CD14-positive monocyte (primary cell): ENCODE measurements around the gene TGFA. TPM values are rescaled to one million over a fixed set of nuclear protein-coding genes. Genes with fewer than 3 reads are reported as not detected.

Source experiments
- DNase-seq, 3 donors: peaks; one replicate each; pipeline ENCODE4 v3.0.0-alpha.2; 2011 to 2022
- H2AFZ ChIP-seq: 2 replicates; pipeline ENCODE4 v1.6.0; 2012; ENCODE audit warnings: mild to moderate bottlenecking, low read depth, low read length, inconsistent platforms; ENCODE audit not compliant: insufficient read depth, poor library complexity, severe bottlenecking
- H3K27ac ChIP-seq, 2 donors: 1 replicate in 1 of 2; 2 replicates in 1 of 2; pipeline ENCODE4 v1.5.1; 2012 to 2013; ENCODE audit warnings: low read length in 2 of 2, control low read depth in 1 of 2, inconsistent platforms in 1 of 2, low read depth in 1 of 2, mild to moderate bottlenecking in 1 of 2
- H3K27me3 ChIP-seq, 2 donors: one replicate each; pipeline versions ENCODE4 v1.6.0 to v1.6.1; 2011 to 2013; ENCODE audit warnings: low read length in 2 of 2; ENCODE audit not compliant: control insufficient read depth in 2 of 2, insufficient read depth in 2 of 2
- H3K36me3 ChIP-seq, 2 donors: replicated peaks in 1 of 2; 1 replicate in 1 of 2; 2 replicates in 1 of 2; pipeline versions ENCODE4 v1.5.1 to v1.6.1; 2012 to 2013; ENCODE audit warnings: low read length in 2 of 2, control low read depth in 1 of 2, inconsistent platforms in 1 of 2, mild to moderate bottlenecking in 1 of 2; ENCODE audit not compliant: insufficient read depth in 2 of 2, control insufficient read depth in 1 of 2
- H3K4me1 ChIP-seq, 2 donors: 1 replicate in 1 of 2; 2 replicates in 1 of 2; pipeline versions ENCODE4 v1.5.1 to v1.6.1; 2012 to 2013; ENCODE audit warnings: low read length in 2 of 2, control low read depth in 1 of 2, inconsistent platforms in 1 of 2, mild to moderate bottlenecking in 1 of 2, moderate library complexity in 1 of 2; ENCODE audit not compliant: insufficient read depth in 2 of 2, control insufficient read depth in 1 of 2
- H3K4me2 ChIP-seq: replicated peaks from 2 replicates; pipeline ENCODE3; 2012; ENCODE audit warnings: low read length, moderate library complexity, mild to moderate bottlenecking; ENCODE audit not compliant: poor library complexity, severe bottlenecking; ENCODE audit errors: extremely low read depth
- H3K4me3 ChIP-seq, 3 experiments: fragments of 200-600 bp in 1 of 3; sonication (generic) in 1 of 3; replicated peaks in 1 of 3; 1 replicate in 2 of 3; 2 replicates in 1 of 3; pipeline ENCODE4 v1.5.1; 2011 to 2013; ENCODE audit warnings: low read length in 3 of 3, mild to moderate bottlenecking in 3 of 3, control low read depth in 2 of 3, low read depth in 2 of 3, inconsistent platforms in 1 of 3, moderate library complexity in 1 of 3
- H3K79me2 ChIP-seq: 2 replicates; pipeline ENCODE4 v1.6.0; 2012; ENCODE audit warnings: mild to moderate bottlenecking, control low read depth, inconsistent platforms, low read length, moderate library complexity; ENCODE audit not compliant: insufficient read depth
- H3K9ac ChIP-seq: 2 replicates; pipeline ENCODE4 v1.6.0; 2017; ENCODE audit warnings: low read length, mild to moderate bottlenecking; ENCODE audit not compliant: insufficient read depth, poor library complexity, severe bottlenecking
- H3K9me3 ChIP-seq, 2 donors: replicated peaks in 1 of 2; 1 replicate in 1 of 2; 2 replicates in 1 of 2; pipeline versions ENCODE4 v1.5.1 to v1.6.1; 2012 to 2013; ENCODE audit warnings: low read length in 2 of 2, control low read depth in 1 of 2; ENCODE audit not compliant: control insufficient read depth in 1 of 2, insufficient read depth in 1 of 2
- H4K20me1 ChIP-seq: 2 replicates; pipeline ENCODE4 v1.6.0; 2012; ENCODE audit warnings: mild to moderate bottlenecking, low read length, control low read depth, moderate library complexity; ENCODE audit not compliant: insufficient read depth
- H3K27ac Mint-ChIP-seq, 7 donors: one replicate each; pipeline ENCODE4 v1.8.0; 2020; ENCODE audit warnings: mild to moderate bottlenecking in 7 of 7, mixed read lengths in 7 of 7, moderate library complexity in 6 of 7, inconsistent platforms in 2 of 7
- H3K27me3 Mint-ChIP-seq, 3 donors: one replicate each; pipeline ENCODE4 v1.8.0; 2021 to 2022; ENCODE audit warnings: low read depth in 3 of 3, mild to moderate bottlenecking in 3 of 3, mixed read lengths in 3 of 3, moderate library complexity in 3 of 3, inconsistent platforms in 1 of 3
- H3K36me3 Mint-ChIP-seq, 2 donors: one replicate each; pipeline ENCODE4 v1.8.0; 2020; ENCODE audit warnings: mixed read lengths in 2 of 2, inconsistent platforms in 1 of 2, mild to moderate bottlenecking in 1 of 2
- H3K4me1 Mint-ChIP-seq: one replicate; pipeline ENCODE4 v1.8.0; 2020; ENCODE audit warnings: mild to moderate bottlenecking, mixed read lengths
- H3K4me3 Mint-ChIP-seq, 2 donors: one replicate each; pipeline ENCODE4 v1.8.0; 2020; ENCODE audit warnings: mild to moderate bottlenecking in 2 of 2, mixed read lengths in 2 of 2, moderate library complexity in 1 of 2
- H3K9me3 Mint-ChIP-seq, 7 donors: one replicate each; pipeline ENCODE4 v1.8.0; 2020 to 2022; ENCODE audit warnings: mixed read lengths in 7 of 7, mild to moderate bottlenecking in 6 of 7, moderate library complexity in 6 of 7, inconsistent platforms in 2 of 7
- WGBS: methylation state at CpG from one replicate; pipeline ENCODE4 v1.1.5; 2013; ENCODE audit warnings: missing lambda C conversion rate; ENCODE audit not compliant: insufficient coverage; 5-methylcytosine and 5-hydroxymethylcytosine counted together
- intact Hi-C, 2 donors: fragments of 100-400 bp; cut with micrococcal nuclease; formaldehyde crosslinking; loops; one replicate each; pipeline versions ENCODE4 v1.15.0 to v1.15.1; 2023
- polyA plus RNA-seq, 3 donors: library from polyadenylated mRNA; depleted of rRNA in 1 of 3; unstranded in 2 of 3; stranded (reverse) in 1 of 3; fragments of 300-500 nt in 2 of 3; fragments of >200 nt in 1 of 3; fragmentation: Illumina TruSeq in 2 of 3; gene quantifications; 1 replicate in 2 of 3; 2 replicates in 1 of 3; pipeline ENCODE4 v1.2.3, GENCODE V29; 2012 to 2021
- TF ChIP-seq, protein P1 (sequence below): fragments of 200-600 bp; IDR thresholded peaks from one replicate; pipeline ENCODE4 v1.8.0; 2022; ENCODE audit warnings: antibody characterized with exemption, mild to moderate bottlenecking

The TGFA gene
- polyA plus RNA-seq, 3 donors, result 1.7 to 2.5 (median 1.7) TPM

DNA sequence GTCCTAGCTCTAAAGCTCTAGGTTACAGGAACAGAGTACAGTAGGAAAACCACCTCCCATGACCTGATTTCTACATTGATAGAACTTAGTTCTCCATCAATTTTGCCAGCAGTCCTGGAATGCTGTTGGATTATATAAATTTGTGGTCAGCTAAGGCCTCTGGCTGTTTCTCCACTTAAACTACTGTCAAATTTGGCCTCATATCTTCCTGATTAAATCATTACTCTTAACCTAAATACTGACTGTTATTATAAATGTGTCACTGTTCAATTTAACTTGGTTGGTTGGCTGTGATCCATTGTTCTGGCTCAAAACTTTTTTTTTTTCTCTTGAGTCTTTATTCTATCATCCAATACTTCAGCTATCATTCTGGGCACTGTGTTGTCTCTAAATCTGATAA, 71.2 kb downstream of the TGFA start:
- intact Hi-C loops, result no loop called here

DNA sequence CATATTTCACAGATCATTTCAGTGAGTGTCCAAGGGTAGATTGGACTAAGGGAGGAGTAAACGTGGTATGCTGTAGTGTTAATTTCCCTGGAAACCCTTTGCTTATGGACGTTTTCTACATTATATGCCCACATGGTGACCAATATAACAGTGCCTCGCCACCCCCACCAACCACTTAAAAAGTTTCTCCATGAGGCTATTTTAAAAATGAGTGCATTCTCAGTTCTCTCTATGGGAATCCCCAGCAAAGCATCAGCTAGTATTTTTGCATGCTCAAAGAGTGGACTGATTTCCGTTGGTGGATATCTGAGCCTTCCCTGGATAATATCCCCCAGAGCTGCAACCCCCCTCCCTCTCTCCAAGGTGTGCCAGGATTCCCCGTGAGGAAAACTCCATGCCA, 73.2 kb downstream of the TGFA start:
- Histone ChIP-seq H2AFZ (no peak overlapping the region), H3K9ac (no peak overlapping the region), H3K4me3 (no peak overlapping the region), H3K27me3 (no peaks in the 10 kb centered on the region), H3K4me1 (peaks cover 15 to 20% of the 10 kb centered on the region in 2 donors), H3K4me2 (no peak overlapping the region), H4K20me1 (no peaks in the 10 kb centered on the region), H3K9me3 (peaks cover 0 to 6% of the 10 kb centered on the region in 2 donors), H3K36me3 (no peaks in the 10 kb centered on the region), H3K79me2 (no peaks in the 10 kb centered on the region), H3K27ac (no peak overlapping the region)
- Mint-ChIP-seq H3K4me3 (no peak overlapping the region), H3K9me3 (peaks cover 0 to 8% (median 6%) of the 10 kb centered on the region in 7 donors), H3K4me1 (peaks cover 27% of the 10 kb centered on the region), H3K27ac (no peak overlapping the region), H3K27me3 (peaks cover 0 to 3% (median 0%) of the 10 kb centered on the region in 3 donors), H3K36me3 (peaks cover 0 to 5% of the 10 kb centered on the region in 2 donors)
- intact Hi-C loops, result no loop called here
- 80% methylated on average over 2 of the region's 5 CpGs for WGBS
- no peak for DNase-seq
- TF ChIP-seq, protein P1, sequence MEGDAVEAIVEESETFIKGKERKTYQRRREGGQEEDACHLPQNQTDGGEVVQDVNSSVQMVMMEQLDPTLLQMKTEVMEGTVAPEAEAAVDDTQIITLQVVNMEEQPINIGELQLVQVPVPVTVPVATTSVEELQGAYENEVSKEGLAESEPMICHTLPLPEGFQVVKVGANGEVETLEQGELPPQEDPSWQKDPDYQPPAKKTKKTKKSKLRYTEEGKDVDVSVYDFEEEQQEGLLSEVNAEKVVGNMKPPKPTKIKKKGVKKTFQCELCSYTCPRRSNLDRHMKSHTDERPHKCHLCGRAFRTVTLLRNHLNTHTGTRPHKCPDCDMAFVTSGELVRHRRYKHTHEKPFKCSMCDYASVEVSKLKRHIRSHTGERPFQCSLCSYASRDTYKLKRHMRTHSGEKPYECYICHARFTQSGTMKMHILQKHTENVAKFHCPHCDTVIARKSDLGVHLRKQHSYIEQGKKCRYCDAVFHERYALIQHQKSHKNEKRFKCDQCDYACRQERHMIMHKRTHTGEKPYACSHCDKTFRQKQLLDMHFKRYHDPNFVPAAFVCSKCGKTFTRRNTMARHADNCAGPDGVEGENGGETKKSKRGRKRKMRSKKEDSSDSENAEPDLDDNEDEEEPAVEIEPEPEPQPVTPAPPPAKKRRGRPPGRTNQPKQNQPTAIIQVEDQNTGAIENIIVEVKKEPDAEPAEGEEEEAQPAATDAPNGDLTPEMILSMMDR, result no peak

More for the DNA sequence above, 71.2 kb downstream of the TGFA start:
- H3K9me3 ChIP-seq, result peaks cover 0 to 6% of the 10 kb centered on the region in 2 donors
- Mint-ChIP-seq H3K36me3 (peaks cover 0 to 5% of the 10 kb centered on the region in 2 donors), H3K27ac (no peak overlapping the region), H3K4me3 (no peak overlapping the region), H3K4me1 (peaks cover 24% of the 10 kb centered on the region), H3K9me3 (peaks cover 0 to 8% (median 6%) of the 10 kb centered on the region in 7 donors), H3K27me3 (peaks cover 0 to 3% (median 0%) of the 10 kb centered on the region in 3 donors)
- H3K27ac ChIP-seq, result no peak overlapping the region
- no peaks in the 10 kb centered on the region for H3K27me3 ChIP-seq
- no peak overlapping the region for H3K4me2 ChIP-seq
- DNase-seq, result no peak
- TF ChIP-seq, protein P1, result no peak
- H3K4me3 ChIP-seq, result no peak overlapping the region
- H4K20me1 ChIP-seq, result no peaks in the 10 kb centered on the region
- no peak overlapping the region for H3K9ac ChIP-seq
- no peaks in the 10 kb centered on the region for H3K79me2 ChIP-seq
- H3K36me3 ChIP-seq, result no peaks in the 10 kb centered on the region
- peaks cover 15 to 17% of the 10 kb centered on the region in 2 donors for H3K4me1 ChIP-seq
- no peak overlapping the region for H2AFZ ChIP-seq
